K562 treated with DMSO at 1 percent for 12 hours (cell line): ENCODE results near the gene APOOL. TPM values are rescaled to one million over a fixed set of nuclear protein-coding genes. Genes with fewer than 3 reads are reported as not detected.

Experiments
- total RNA-seq: library from RNA; unstranded; fragments of 300-600 nt; gene quantifications from 2 replicates; pipeline ENCODE4 v1.2.3, GENCODE V29; 2022; ENCODE audit not compliant: insufficient read depth

The APOOL gene
- total RNA-seq, result 3.8 and 11.8 TPM in 2 replicates

GRCh38 chrX:85003655-85004244 lies at the start of gene APOOL:
TSS of gene APOOL (plus strand) at chrX:85003877. CDS start at chrX:85003913, 36 bp downstream.

Other genes with a start within 250 kb of the APOOL start
- gene SATL1, start 239.9 kb downstream of the APOOL start, total RNA-seq, result 0.16 TPM in 1 of 2 replicates, not detected in the other
- gene ZNF711, start 240.1 kb downstream of the APOOL start, total RNA-seq, result 1.1 and 6.6 TPM in 2 replicates